ENCODE data around the gene CNIH3.

- TF ChIP-seq POLR2A (IDR thresholded peaks at IDR 0.05) (no peak), CTCF (IDR thresholded peaks at IDR 0.05) (no peak)
These were observed 110.5 kb downstream of the CNIH3 start for GRCh38 chr1:224726441-224727182.

All from uterus (tissue), 2 donors.